Measurements from ENCODE around the gene MYO5C. TPM values are rescaled to one million over a fixed set of nuclear protein-coding genes. Genes with fewer than 3 reads are reported as not detected.

Gene MYO5C
- total and polyA plus RNA-seq, 2 of the 4 experiments (the other 2 are of a cell fraction): under 0.01 to 0.03 TPM

- in situ Hi-C loops (cut with MboI; ENCODE audit: low sequenced_read_pairs): no loop called here
These were observed 48.1 kb downstream of the MYO5C start for GRCh38 chr15:52247461-52247860.

More at GRCh38 chr15:52247461-52247860, 48.1 kb downstream of the MYO5C start:
- Histone ChIP-seq H3K4ac (ENCODE audit: low read depth, low read length) (no peak overlapping the region), H3K9me3 (ENCODE audit: control insufficient read depth, insufficient read depth, low read length) (no peaks in the 10 kb centered on the region), H4K8ac (ENCODE audit: low read depth in 2 of 2, low read length in 2 of 2) (no peak overlapping the region), H3K36me3 (ENCODE audit: control insufficient read depth, insufficient read depth, low read length) (no peaks in the 10 kb centered on the region), H3K27me3 (ENCODE audit: control insufficient read depth, insufficient read depth, low read length) (no peaks in the 10 kb centered on the region), H3K23ac (ENCODE audit: low read depth, low read length) (no peak overlapping the region), H3K9ac (ENCODE audit: low read depth, low read length) (no peak overlapping the region), H4K91ac (ENCODE audit: insufficient read depth, low read depth, low read length) (no peak overlapping the region; the same call in 1 of the 2 replicates), H2AFZ (replicated peaks; ENCODE audit: low read length, poor library complexity) (no peak overlapping the region), H4K5ac (ENCODE audit: low read depth, low read length) (peak overlapping the region; percentile 37; the same call in 1 of the 2 replicates), H2BK15ac (ENCODE audit: low read depth, low read length) (peak overlapping the region; percentile 2; the same call in 1 of the 3 replicates), H2BK5ac (ENCODE audit: low read depth, low read length, poor library complexity, severe bottlenecking) (no peak overlapping the region), H3K9me1 (ENCODE audit: insufficient read depth, low read length) (peaks cover 2% of the 10 kb centered on the region; the same call in 1 of the 2 replicates), H3K14ac (replicated peaks; ENCODE audit: low read depth, low read length) (no peak overlapping the region), H4K20me1 (ENCODE audit: insufficient read depth, low read length) (no peaks in the 10 kb centered on the region), H3K4me3 (ENCODE audit: insufficient read depth, low read depth, low read length) (no peak overlapping the region), H2AK5ac (ENCODE audit: low read depth, low read length) (0 out of 2 replicates have a peak overlapping the region, but pooled peaks have one; percentile 6), H3K56ac (ENCODE audit: extremely low read depth, insufficient read depth, low read length) (no peak overlapping the region), H2BK120ac (ENCODE audit: low read depth, low read length) (no peak overlapping the region), H3K27ac (ENCODE audit: insufficient read depth, low read length) (no peak overlapping the region), H2BK20ac (ENCODE audit: low read depth, low read length) (no peak overlapping the region), H3K4me2 (ENCODE audit: low read depth, low read length) (no peak overlapping the region), H3K79me1 (ENCODE audit: low read depth in 1 of 2, low read length in 2 of 2) (no peaks in the 10 kb centered on the region), H3K18ac (ENCODE audit: low read depth, low read length) (no peak overlapping the region; the same call in 1 of the 2 replicates), H3K4me1 (ENCODE audit: control insufficient read depth, insufficient read depth, low read length) (peaks cover 9% of the 10 kb centered on the region), H2AK9ac (replicated peaks; ENCODE audit: low read depth, low read length, poor library complexity) (no peak overlapping the region)
- no peak for TF ChIP-seq POLR2A (IDR thresholded peaks at IDR 0.05; ENCODE audit: low read depth, low read length)
- TF ChIP-seq FOS (IDR thresholded peaks at IDR 0.05; ENCODE audit: low read depth, low read length): no peak
- no peak for TF ChIP-seq RCOR1 (IDR thresholded peaks at IDR 0.05; ENCODE audit: insufficient replicate concordance, low read length)
- TF ChIP-seq CHD1 (IDR thresholded peaks at IDR 0.05; ENCODE audit: low read depth, low read length): no peak
- no peak for TF ChIP-seq RAD21 (IDR thresholded peaks at IDR 0.05; ENCODE audit: low read length)
- no peak for TF ChIP-seq NFE2L2 (IDR thresholded peaks at IDR 0.05; ENCODE audit: low read depth, low read length)
- TF ChIP-seq CTCF (conservative IDR thresholded peaks at IDR 0.05; ENCODE audit: low read depth, low read length): no peak
- TF ChIP-seq MAZ (IDR thresholded peaks at IDR 0.05; ENCODE audit: borderline replicate concordance, low read depth, low read length): no peak
- no peak for TF ChIP-seq BHLHE40 (IDR thresholded peaks at IDR 0.05; ENCODE audit: low read depth, low read length)
- TF ChIP-seq USF2 (IDR thresholded peaks at IDR 0.05; ENCODE audit: low read depth, low read length): no peak
- TF ChIP-seq SMC3 (IDR thresholded peaks at IDR 0.05; ENCODE audit: low read depth, low read length): no peak
- CTCF ChIA-PET: no interaction called here
- intact Hi-C loops (cut with micrococcal nuclease) (no loop called here), dilution Hi-C loops (cut with HindIII; ENCODE audit: low sequenced_read_pairs, unreplicated experiment) (no loop called here)
- POLR2A ChIA-PET (ENCODE audit: unreplicated experiment): no interaction called here
- BruUV-seq (replicated peaks): no TSS peak
- ATAC-seq (ENCODE audit: low read depth): no peak
- DNase-seq: no peak
- no CpG with 5 or more reads among the region's 7 CpGs for WGBS, 2 experiments (ENCODE audit: extremely low coverage in 2 of 2, insufficient read length in 1 of 2)
